Effector memory CD8-positive, alpha-beta T cell (primary cell): ENCODE measurements around the gene KRABD2.
"Not testable (repeated sequence)": the region's sequence is repeated elsewhere in the genome, so short reads cannot be mapped to it uniquely, and the experiment has no call there.

Experiments
- ATAC-seq: fragments of 150-1000 bp; cut with Tn5 transposase; replicated peaks from 2 replicates; pipeline ENCODE4 v1.10.0; 2021; ENCODE audit warnings: mild to moderate bottlenecking, moderate library complexity
- DNase-seq, 3 experiments: peaks; one replicate each; pipeline ENCODE4 v3.0.0; 2021
- H3K27ac Mint-ChIP-seq, 2 donors: one replicate each; pipeline ENCODE4 v1.8.0; 2022; ENCODE audit warnings: mild to moderate bottlenecking in 2 of 2, mixed read lengths in 2 of 2, moderate library complexity in 2 of 2
- H3K27me3 Mint-ChIP-seq, 2 donors: one replicate each; pipeline ENCODE4 v1.8.0; 2022; ENCODE audit warnings: mixed read lengths in 2 of 2
- H3K36me3 Mint-ChIP-seq: one replicate; pipeline ENCODE4 v1.8.0; 2022; ENCODE audit warnings: mild to moderate bottlenecking, moderate library complexity, mixed read lengths; ENCODE audit not compliant: insufficient read depth
- H3K4me1 Mint-ChIP-seq, 2 donors: one replicate each; pipeline ENCODE4 v1.8.0; 2022; ENCODE audit warnings: low read depth in 2 of 2, mixed read lengths in 2 of 2
- H3K4me3 Mint-ChIP-seq, 2 donors: one replicate each; pipeline ENCODE4 v1.8.0; 2022; ENCODE audit warnings: mild to moderate bottlenecking in 2 of 2, mixed read lengths in 2 of 2, moderate library complexity in 2 of 2
- H3K9me3 Mint-ChIP-seq, 2 donors: one replicate each; pipeline ENCODE4 v1.8.0; 2022; ENCODE audit warnings: mixed read lengths in 2 of 2

The KRABD2 gene

DNA sequence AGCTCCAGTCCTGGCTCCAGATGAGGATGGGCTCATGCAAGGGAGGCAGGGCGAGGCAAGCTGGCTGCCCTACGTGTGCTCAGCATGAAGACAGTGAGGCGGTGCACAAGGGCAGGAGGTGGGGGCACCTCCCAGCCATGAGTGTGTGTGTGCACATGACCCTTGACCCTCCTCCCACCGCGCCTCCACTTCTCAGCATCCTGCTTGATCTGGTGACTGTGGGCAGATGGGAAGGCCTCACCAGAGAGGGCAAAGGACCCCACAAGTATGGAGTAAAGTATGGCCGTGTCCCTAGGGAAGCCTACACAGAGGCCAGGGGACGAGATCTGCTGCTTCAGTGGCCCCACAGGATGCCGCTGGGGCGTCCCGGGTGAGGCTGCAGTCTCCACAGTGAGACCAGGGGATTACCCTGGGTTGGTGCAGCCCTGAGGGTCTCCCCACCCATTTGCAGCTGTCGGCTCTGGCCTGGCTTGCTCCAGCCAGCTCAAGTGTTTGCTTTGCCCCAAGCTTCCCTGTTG lies 29.1 kb upstream of the KRABD2 start:
- Mint-ChIP-seq H3K36me3 (peaks cover 6% of the 10 kb centered on the region), H3K4me3 (no peak overlapping the region), H3K9me3 (no peaks in the 10 kb centered on the region), H3K27ac (no peak overlapping the region), H3K27me3 (peaks cover 31 to 53% of the 10 kb centered on the region in 2 donors), H3K4me1 (peaks cover 0 to 4% of the 10 kb centered on the region in 2 donors)
- ATAC-seq, result no peak
- no peak for DNase-seq

DNA sequence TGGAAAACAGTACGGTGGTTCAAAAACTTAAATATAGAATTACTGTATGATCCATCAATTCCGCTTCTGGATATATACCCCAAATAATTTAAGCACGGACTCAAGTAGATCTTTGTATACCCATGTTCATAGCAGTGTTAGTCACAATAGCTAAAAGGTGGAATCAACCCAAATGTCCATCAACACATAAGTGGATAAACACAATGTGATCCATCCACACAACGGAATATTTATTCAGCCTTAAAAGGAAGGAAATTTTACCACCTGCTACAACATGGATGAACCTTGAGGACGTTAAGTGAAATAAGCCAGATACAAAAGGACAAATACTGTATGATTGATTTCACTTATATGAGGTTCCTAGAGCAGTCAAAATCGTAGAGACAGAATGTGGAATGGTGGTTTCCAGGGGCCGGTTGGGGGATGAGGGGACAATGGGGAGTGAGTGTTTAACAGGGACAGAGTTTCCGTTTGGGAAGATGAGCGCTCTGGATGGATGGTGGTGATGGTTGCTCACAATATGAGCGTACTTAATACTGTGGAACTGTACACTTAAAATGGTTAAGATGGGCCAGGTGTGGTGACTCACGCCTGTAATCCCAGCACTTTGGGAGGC lies 26.5 kb upstream of the KRABD2 start:
- H3K27me3 Mint-ChIP-seq, result peaks cover 32 to 56% of the 10 kb centered on the region in 2 donors
- H3K36me3 Mint-ChIP-seq, result peaks cover 6% of the 10 kb centered on the region
- H3K4me1 Mint-ChIP-seq, result no peaks in the 10 kb centered on the region
- no peak overlapping the region for H3K27ac Mint-ChIP-seq
- ATAC-seq, result no peak
- H3K9me3 Mint-ChIP-seq, result no peaks in the 10 kb centered on the region
- DNase-seq, result no peak
- no peak overlapping the region for H3K4me3 Mint-ChIP-seq

DNA sequence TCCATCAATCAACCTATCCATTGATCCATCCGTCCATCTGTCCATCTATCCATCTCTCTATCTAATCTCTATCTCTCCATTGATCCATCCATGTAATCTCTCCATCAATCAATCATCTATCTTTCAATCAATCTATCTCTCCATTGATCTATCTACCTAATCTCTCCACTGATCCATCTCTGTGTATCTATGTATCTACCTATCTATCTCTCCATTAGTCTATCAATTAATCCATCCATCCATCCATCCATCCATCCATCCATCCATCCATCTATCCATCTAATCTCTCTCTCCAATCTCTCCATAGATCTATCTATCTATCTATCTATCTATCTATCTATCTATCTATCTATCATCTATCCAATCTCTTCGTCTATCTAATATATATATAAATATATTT lies 24.6 kb upstream of the KRABD2 start:
- H3K27ac Mint-ChIP-seq, result no peak overlapping the region
- peaks cover 39 to 71% of the 10 kb centered on the region in 2 donors for H3K27me3 Mint-ChIP-seq
- H3K36me3 Mint-ChIP-seq, result no peaks in the 10 kb centered on the region
- DNase-seq (no peak), ATAC-seq (no peak)
- no peaks in the 10 kb centered on the region for H3K4me1 Mint-ChIP-seq
- H3K4me3 Mint-ChIP-seq, result no peak overlapping the region
- H3K9me3 Mint-ChIP-seq, result no peaks in the 10 kb centered on the region

DNA sequence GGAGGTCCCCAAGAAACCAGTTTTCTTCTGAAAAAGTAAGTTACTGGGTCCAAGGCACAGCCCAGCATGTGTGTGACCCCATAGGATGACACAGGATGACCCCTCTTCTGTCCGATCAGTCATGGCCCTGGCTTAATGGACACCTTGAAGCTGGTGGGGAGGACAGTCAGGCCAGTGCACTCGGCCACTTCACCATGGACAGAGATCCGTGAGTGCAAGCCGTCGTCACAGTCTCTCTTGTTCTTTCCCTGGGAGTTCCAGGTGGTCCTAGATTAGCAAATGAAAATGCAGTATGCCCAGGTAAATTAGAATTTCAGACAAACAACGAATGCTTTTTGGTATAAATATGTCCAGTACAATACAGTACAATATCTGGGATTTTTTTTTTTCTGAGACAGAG lies 22.5 kb upstream of the KRABD2 start:
- Mint-ChIP-seq H3K4me3 (no peak overlapping the region), H3K9me3 (no peaks in the 10 kb centered on the region), H3K27me3 (peaks cover 39 to 59% of the 10 kb centered on the region in 2 donors), H3K36me3 (no peaks in the 10 kb centered on the region), H3K27ac (no peak overlapping the region), H3K4me1 (peaks cover 2 to 3% of the 10 kb centered on the region in 2 donors)
- DNase-seq, result no peak
- no peak for ATAC-seq

DNA sequence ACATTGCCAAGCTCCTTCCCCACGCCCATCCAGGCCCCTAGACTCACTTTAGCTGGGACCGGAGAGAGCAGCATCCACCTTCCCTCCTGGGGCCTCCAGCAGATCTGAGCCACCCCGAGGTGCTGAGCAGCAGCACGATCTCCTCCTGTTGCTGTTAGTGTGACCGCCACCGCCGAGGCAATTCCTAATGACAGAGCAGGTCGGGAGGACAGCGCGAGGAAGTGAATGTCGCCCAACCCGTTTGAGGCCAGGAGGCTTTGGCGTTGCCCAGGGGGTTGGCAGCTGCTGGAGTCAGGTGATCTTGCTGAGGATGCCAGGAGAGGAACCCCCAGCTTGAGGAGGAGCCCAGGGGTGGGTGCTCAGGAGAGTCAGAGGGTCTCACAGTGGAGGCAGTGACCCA lies 21.1 kb upstream of the KRABD2 start, which contains the start of gene RNF222:
Gene RNF222, minus strand, starts transcription at position 192 of the 400 bp plus-strand sequence. CDS start 4,366 bp downstream, outside the sequence.
- Mint-ChIP-seq H3K4me3 (no peak within 1 kb of the TSS), H3K4me1 (peaks cover 10 to 11% of the 10 kb centered on the region in 2 donors), H3K27ac (no peak within 1 kb of the TSS)

DNA sequence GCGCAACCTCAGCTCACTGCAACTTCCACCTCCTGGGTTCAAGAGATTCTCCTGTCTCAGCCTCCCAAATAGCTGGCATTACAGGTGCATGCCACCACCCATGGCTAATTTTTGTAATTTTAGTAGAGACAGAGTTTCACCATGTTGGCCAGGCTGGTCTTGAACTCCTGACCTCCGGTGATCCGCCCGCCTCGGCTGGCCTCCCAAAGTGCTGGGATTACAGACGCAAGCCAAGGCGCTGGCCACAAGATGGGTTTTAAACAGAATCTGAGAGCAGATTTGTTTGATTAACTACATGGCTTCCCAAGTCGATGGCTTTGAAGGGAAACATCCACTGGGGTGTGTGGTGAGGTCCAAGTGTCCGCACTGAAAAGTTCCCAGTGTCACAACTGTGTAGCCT lies 18.0 kb upstream of the KRABD2 start:
- H3K4me3 Mint-ChIP-seq, DNase-seq, ATAC-seq, H3K36me3 Mint-ChIP-seq, H3K9me3 Mint-ChIP-seq: not testable (repeated sequence)
- Mint-ChIP-seq H3K27ac (peak overlapping the region; percentile 90 to 95), H3K27me3 (peaks cover 11 to 25% of the 10 kb centered on the region in 2 donors), H3K4me1 (peaks cover 12 to 14% of the 10 kb centered on the region in 2 donors)

More for the DNA sequence above, 21.1 kb upstream of the KRABD2 start, which contains the start of gene RNF222:
- Mint-ChIP-seq H3K27me3 (peaks cover 31 to 49% of the 10 kb centered on the region in 2 donors), H3K36me3 (no peaks in the 10 kb centered on the region), H3K9me3 (no peaks in the 10 kb centered on the region)
- ATAC-seq (no peak), DNase-seq (no peak)

DNA sequence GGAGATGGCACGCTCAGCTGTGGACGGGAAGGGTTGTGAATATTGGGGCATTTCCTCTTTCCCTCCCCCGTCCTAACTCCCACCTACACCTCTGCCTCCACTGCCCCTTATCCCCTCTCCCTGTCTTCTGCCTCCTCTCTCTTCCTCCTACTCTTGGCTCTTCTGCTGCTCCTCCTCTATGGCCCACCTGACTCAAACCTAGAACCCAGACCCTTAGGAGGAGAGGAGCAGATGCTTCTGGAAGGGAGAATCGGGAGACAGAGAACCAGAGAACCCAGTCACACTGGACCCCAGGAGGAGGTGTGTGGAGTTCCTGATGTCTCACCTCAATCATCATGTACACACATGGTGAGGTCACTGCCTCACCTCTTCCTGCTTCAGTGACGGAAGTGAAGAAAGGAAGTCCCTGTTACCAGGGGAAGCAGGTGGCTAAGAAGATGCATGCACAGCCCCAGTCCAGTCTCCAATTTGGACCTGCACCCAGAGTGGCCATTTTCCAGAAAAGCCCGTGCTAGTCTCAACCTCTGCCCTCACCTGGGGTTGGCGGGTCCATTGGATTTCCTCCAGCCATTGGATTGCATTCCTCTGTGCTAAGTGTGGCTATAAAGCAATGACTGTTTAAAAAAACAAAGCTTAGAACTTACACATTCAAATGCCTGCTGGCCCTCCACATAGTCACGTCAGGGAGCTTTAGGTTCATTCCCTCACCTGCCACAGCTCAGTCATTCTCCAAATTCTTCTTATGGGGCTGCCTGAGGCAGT lies 17.1 kb upstream of the KRABD2 start:
- DNase-seq (peak; percentile 38 to 43 (median 43)), ATAC-seq (peak; percentile 99)
- H3K27ac Mint-ChIP-seq, result peak overlapping the region; percentile 90 to 95
- no peaks in the 10 kb centered on the region for H3K9me3 Mint-ChIP-seq
- H3K4me1 Mint-ChIP-seq, result peaks cover 15 to 21% of the 10 kb centered on the region in 2 donors
- peaks cover 2% of the 10 kb centered on the region for H3K36me3 Mint-ChIP-seq
- H3K4me3 Mint-ChIP-seq, result peak overlapping the region; percentile 71 to 72
- peaks cover 11 to 24% of the 10 kb centered on the region in 2 donors for H3K27me3 Mint-ChIP-seq

DNA sequence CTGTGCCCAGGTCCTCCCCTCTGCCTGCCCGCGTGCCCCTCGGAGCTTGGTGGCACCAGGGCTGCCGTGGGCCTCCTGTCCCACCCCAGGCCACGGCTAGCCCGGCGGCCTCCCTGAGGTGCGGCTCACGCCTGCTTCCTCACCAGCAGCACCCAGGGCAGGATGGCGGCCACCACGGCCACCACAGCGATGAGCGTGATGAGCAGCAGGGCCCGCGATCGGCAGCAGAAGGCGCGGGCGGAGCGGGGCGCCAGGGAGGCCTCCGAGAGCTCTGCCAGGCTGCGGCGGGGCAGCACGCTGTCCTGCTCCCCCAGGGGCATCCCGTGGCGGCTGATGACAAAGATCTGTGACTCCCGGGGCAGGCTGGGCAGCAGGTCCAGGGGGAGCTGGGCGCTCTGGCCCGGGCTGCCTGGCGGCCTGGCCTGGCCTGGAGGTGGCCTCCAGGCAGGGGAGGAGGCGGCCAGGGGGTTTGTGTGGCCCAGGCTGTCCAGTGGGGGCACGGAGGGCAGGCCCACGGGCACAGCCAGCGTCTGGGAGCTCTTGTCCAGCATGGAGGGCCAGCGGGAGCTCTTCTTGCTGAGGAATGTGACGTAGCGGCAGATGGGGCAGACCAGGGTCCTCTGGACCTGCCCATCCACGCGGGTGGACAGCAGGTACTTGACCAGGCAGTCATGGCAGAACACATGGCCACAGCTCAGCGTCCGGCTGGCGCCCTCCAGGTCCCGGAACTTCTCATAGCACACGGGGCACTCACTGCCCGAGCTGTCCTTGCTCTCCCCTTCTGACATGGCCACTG lies 16.4 kb upstream of the KRABD2 start:
- Mint-ChIP-seq H3K27me3 (peaks cover 7 to 16% of the 10 kb centered on the region in 2 donors), H3K4me3 (peak overlapping the region in 1 of 2 donors; percentile 71)

DNA sequence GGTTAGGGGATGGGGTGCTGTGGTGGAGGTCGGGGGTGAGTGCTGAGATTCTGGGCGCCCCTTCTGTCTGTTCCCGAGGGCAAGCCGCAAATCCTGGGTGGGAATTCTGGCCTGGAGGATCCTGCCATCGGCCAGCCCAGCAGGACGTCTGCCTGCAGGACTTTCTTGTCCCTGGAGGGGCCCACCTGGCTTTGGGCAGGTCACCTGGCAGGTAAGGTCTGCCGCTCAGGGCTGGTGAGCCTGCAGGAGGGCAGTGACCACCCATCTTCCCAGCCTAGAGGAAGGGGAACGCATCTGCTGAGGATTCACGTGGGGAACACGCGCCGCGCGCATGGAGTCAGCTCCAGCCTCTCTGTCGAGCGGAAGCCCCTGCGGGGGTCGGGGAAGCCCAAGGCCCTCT lies 15.8 kb upstream of the KRABD2 start:
- H3K9me3 Mint-ChIP-seq, result no peaks in the 10 kb centered on the region
- peaks cover 27 to 35% of the 10 kb centered on the region in 2 donors for H3K4me1 Mint-ChIP-seq
- H3K36me3 Mint-ChIP-seq, result peaks cover 7% of the 10 kb centered on the region
- no peak overlapping the region for H3K4me3 Mint-ChIP-seq
- no peak for DNase-seq
- ATAC-seq, result no peak
- no peak overlapping the region for H3K27ac Mint-ChIP-seq
- H3K27me3 Mint-ChIP-seq, result peaks cover under 1 to 10% of the 10 kb centered on the region in 2 donors

More for the DNA sequence above, 16.4 kb upstream of the KRABD2 start:
- DNase-seq (no peak), ATAC-seq (no peak)
- H3K4me1 Mint-ChIP-seq, result peaks cover 21 to 29% of the 10 kb centered on the region in 2 donors
- peak overlapping the region; percentile 90 to 95 for H3K27ac Mint-ChIP-seq
- no peaks in the 10 kb centered on the region for H3K9me3 Mint-ChIP-seq
- peaks cover 7% of the 10 kb centered on the region for H3K36me3 Mint-ChIP-seq

DNA sequence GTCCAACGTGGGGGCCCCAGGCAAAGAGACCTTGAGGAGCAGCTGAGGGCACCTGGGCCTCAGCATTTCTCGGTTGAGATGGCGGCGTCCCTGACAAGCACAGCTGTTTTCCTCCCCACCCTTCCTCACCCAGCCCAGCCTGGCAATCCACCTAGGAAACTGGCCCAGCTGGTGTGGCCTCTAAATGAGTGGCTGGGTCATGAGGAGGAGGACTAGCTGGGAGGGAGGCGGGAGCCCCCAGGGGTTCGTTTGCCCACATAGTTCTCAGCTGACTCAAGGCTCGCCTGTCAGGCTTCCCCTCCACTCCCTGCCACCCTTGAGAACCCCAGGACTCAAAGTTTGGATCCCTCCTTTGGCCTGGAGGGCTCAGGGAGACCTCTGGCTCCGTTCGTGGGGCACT lies 15.2 kb upstream of the KRABD2 start:
- DNase-seq (no peak), ATAC-seq (no peak)
- Mint-ChIP-seq H3K27ac (no peak overlapping the region), H3K27me3 (peaks cover 0 to 5% of the 10 kb centered on the region in 2 donors), H3K4me1 (peaks cover 30 to 37% of the 10 kb centered on the region in 2 donors), H3K36me3 (peaks cover 7% of the 10 kb centered on the region), H3K4me3 (no peak overlapping the region), H3K9me3 (no peaks in the 10 kb centered on the region)

DNA sequence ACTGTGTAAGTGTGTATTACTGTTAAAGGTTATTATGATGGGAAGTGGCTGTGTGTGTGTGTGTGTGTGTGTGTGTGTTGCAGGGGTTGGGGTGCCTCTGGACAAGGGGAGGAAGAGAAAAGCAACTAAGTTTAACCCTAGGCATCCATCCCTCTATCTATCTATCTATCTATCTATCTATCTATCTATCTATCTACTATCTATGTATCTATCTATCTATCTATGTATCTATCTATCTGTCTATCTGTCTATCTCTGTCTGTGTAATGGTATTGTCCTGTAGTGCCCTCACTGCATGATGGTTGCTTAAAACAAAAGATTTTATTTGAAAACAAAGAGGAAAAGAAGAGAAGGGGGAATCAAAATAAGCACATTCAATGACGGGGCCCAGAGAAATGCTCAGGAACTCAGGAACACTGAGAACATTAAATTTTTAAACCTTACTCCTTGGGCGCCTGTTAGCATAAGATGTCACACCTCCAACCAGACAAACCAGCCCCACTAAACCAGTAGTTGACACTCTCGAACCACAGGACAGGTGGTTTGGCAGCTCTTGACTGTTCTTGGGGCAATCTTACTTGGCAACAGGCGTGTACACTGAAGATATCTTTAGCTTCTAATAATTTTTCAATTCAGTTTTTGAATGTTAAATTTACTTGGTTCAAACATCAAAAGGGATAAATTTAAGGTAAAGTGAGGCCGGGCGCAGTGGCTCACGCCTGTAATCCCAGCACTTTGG lies 11.6 kb upstream of the KRABD2 start:
- peak; percentile 70 for ATAC-seq
- peak; percentile 56 to 64 (median 60) for DNase-seq
- peak overlapping the region; percentile 80 to 83 for H3K27ac Mint-ChIP-seq
- H3K4me3 Mint-ChIP-seq, result peak overlapping the region; percentile 65 to 70
- peaks cover 37 to 41% of the 10 kb centered on the region in 2 donors for H3K4me1 Mint-ChIP-seq
- no peaks in the 10 kb centered on the region for H3K9me3 Mint-ChIP-seq
- H3K36me3 Mint-ChIP-seq, result peaks cover 26% of the 10 kb centered on the region
- H3K27me3 Mint-ChIP-seq, result no peaks in the 10 kb centered on the region

DNA sequence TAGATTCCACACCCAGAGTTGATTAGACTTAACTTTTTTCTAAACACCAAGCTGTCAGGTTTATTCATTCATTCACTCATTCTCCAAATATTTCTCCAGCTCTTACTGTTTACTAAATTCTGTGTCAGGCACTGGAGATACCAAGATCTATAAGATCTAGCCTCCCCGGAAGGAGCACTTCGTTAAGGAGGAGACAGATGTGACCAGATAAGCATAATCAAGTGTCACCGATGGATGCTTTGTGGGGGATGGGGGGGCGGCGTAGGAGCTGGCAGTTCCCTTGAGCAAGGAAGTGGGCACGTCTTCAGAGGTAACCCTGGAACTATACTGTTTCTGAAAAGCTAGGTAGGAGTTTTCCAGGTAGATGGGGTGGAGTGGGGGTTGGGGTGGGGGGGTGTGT lies 10.3 kb upstream of the KRABD2 start:
- no peaks in the 10 kb centered on the region for H3K27me3 Mint-ChIP-seq
- no peaks in the 10 kb centered on the region for H3K9me3 Mint-ChIP-seq
- H3K36me3 Mint-ChIP-seq, result peaks cover 38% of the 10 kb centered on the region
- no peak for ATAC-seq
- H3K4me1 Mint-ChIP-seq, result peaks cover 43 to 52% of the 10 kb centered on the region in 2 donors
- H3K27ac Mint-ChIP-seq, result no peak overlapping the region
- no peak for DNase-seq
- peak overlapping the region in 1 of 2 donors; percentile 1 for H3K4me3 Mint-ChIP-seq
